Measurements from ENCODE around the gene MYH16.
"Not testable (repeated sequence)": the region's sequence is repeated elsewhere in the genome, so short reads cannot be mapped to it uniquely, and the experiment has no call there.

The MYH16 gene

GRCh38 chr7:99272476-99273045 is at the start of gene MYH16:
TSS of gene MYH16 (plus strand) at chr7:99272839.
- in situ Hi-C loops (cut with HindIII; ENCODE audit: low sequenced_read_pairs): no loop called here

- in situ Hi-C loops (cut with HindIII; ENCODE audit: low sequenced_read_pairs): not testable (repeated sequence)
Observed at GRCh38 chr7:99224263-99224898, 48.3 kb upstream of the MYH16 start.

- in situ Hi-C loops (cut with HindIII; ENCODE audit: low sequenced_read_pairs): no loop called here
Observed at GRCh38 chr7:99224899-99225265, 47.8 kb upstream of the MYH16 start.

- in situ Hi-C loops (cut with HindIII; ENCODE audit: low sequenced_read_pairs): no loop called here
Observed at GRCh38 chr7:99229234-99229633, 43.4 kb upstream of the MYH16 start.

- in situ Hi-C loops (cut with HindIII; ENCODE audit: low sequenced_read_pairs): no loop called here
Observed at GRCh38 chr7:99232082-99232770, 40.4 kb upstream of the MYH16 start.

GRCh38 chr7:99232955-99233354 is 39.7 kb upstream of the MYH16 start:
- in situ Hi-C loops (cut with HindIII; ENCODE audit: low sequenced_read_pairs): not testable (repeated sequence)

- in situ Hi-C loops (cut with HindIII; ENCODE audit: low sequenced_read_pairs): no loop called here
Observed at GRCh38 chr7:99234185-99234584, 38.5 kb upstream of the MYH16 start.

- in situ Hi-C loops (cut with HindIII; ENCODE audit: low sequenced_read_pairs): no loop called here
Observed at GRCh38 chr7:99235925-99236324, 36.7 kb upstream of the MYH16 start.

- in situ Hi-C loops (cut with HindIII; ENCODE audit: low sequenced_read_pairs): not testable (repeated sequence)
Observed at GRCh38 chr7:99237876-99238275, 34.8 kb upstream of the MYH16 start.

- in situ Hi-C loops (cut with HindIII; ENCODE audit: low sequenced_read_pairs): no loop called here
Observed at GRCh38 chr7:99238558-99239341, 33.9 kb upstream of the MYH16 start.

GRCh38 chr7:99242682-99243081 is 30.0 kb upstream of the MYH16 start:
- in situ Hi-C loops (cut with HindIII; ENCODE audit: low sequenced_read_pairs): no loop called here

GRCh38 chr7:99243751-99244337 is 28.8 kb upstream of the MYH16 start:
- in situ Hi-C loops (cut with HindIII; ENCODE audit: low sequenced_read_pairs): no loop called here

GRCh38 chr7:99244939-99245338 is 27.7 kb upstream of the MYH16 start:
- in situ Hi-C loops (cut with HindIII; ENCODE audit: low sequenced_read_pairs): no loop called here

- in situ Hi-C loops (cut with HindIII; ENCODE audit: low sequenced_read_pairs): no loop called here
Observed at GRCh38 chr7:99248391-99249095, 24.1 kb upstream of the MYH16 start.

- in situ Hi-C loops (cut with HindIII; ENCODE audit: low sequenced_read_pairs): no loop called here
Observed at GRCh38 chr7:99249985-99250575, 22.6 kb upstream of the MYH16 start.

- in situ Hi-C loops (cut with HindIII; ENCODE audit: low sequenced_read_pairs): no loop called here
Observed at GRCh38 chr7:99252166-99252895, 20.3 kb upstream of the MYH16 start.

GRCh38 chr7:99253369-99253768 is 19.3 kb upstream of the MYH16 start:
- in situ Hi-C loops (cut with HindIII; ENCODE audit: low sequenced_read_pairs): no loop called here

GRCh38 chr7:99254390-99254789 is 18.2 kb upstream of the MYH16 start:
- in situ Hi-C loops (cut with HindIII; ENCODE audit: low sequenced_read_pairs): no loop called here

GRCh38 chr7:99255463-99255862 is 17.2 kb upstream of the MYH16 start:
- in situ Hi-C loops (cut with HindIII; ENCODE audit: low sequenced_read_pairs): no loop called here

- in situ Hi-C loops (cut with HindIII; ENCODE audit: low sequenced_read_pairs): no loop called here
Observed at GRCh38 chr7:99257065-99257464, 15.6 kb upstream of the MYH16 start.
